AG04450 (cell line): ENCODE measurements around the gene FOXR1. TPM values are rescaled to one million over a fixed set of nuclear protein-coding genes. Genes with fewer than 3 reads are reported as not detected.

Experiments used
- CTCF ChIA-PET: fragments of 300-600, 350-600 bp; formaldehyde crosslinking; extraction: SDS; loops from one replicate; lab custom pipeline; 2022; ENCODE audit warnings: antibody characterized with exemption, inconsistent platforms; lab: Charles Lee
- POLR2A ChIA-PET: fragments of 350-600 bp; formaldehyde crosslinking; extraction: SDS; loops from one replicate; lab custom pipeline; 2021; ENCODE audit warnings: antibody characterized with exemption, inconsistent platforms; lab: Yijun Ruan, JAX
- DNase-seq: peaks from one replicate; pipeline ENCODE4 v3.0.0-alpha.2; 2011; ENCODE audit warnings: low read depth, low spot score
- H3K27ac ChIP-seq: one replicate; pipeline ENCODE4 v1.5.1; 2012; ENCODE audit warnings: low read depth, low read length, control low read depth
- H3K27me3 ChIP-seq: one replicate; pipeline ENCODE4 v1.6.0; 2012; ENCODE audit warnings: low read length; ENCODE audit not compliant: control insufficient read depth, insufficient read depth
- H3K4me3 ChIP-seq: 2 replicates; pipeline ENCODE4 v1.5.1; 2011; ENCODE audit warnings: mild to moderate bottlenecking, low read depth, low read length, control low read depth
- H3K9me3 ChIP-seq: 2 replicates; pipeline ENCODE4 v1.5.1; 2012; ENCODE audit warnings: low read length; ENCODE audit not compliant: control insufficient read depth, insufficient read depth
- polyA plus RNA-seq: library from polyadenylated mRNA; depleted of rRNA; stranded (reverse); fragments of >200 nt; gene quantifications from 2 replicates; pipeline ENCODE4 v1.2.3, GENCODE V29; 2011
- TF ChIP-seq, protein P1 (sequence below): IDR thresholded peaks from 2 replicates; pipeline ENCODE4 v1.5.1; 2011; ENCODE audit warnings: low read depth, low read length, control low read depth, inconsistent platforms

FOXR1 gene
- polyA plus RNA-seq, 1 experiment = not detected

DNA sequence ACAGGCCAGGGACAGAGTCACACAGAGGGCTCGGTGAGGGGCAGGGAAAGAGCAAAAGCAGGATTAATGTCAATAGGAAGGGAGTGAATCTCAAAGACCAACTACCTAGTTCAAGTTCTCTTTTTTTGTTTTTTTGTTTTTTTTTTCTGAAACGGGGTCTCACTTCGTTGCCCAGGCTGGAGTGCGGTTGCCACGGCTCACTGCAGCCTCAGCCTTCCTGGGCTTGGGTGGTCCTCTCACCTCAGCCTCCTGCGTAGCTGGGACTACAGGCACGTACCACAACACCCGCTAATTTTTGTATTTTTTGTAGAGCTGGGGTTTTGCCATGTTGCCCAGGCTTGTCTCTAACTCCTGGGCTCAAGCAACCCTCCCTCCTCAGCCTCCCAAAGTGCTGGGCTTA, 36.2 kb upstream of the FOXR1 start:
- Histone ChIP-seq H3K9me3 (no peaks in the 10 kb centered on the region), H3K4me3 (no peak overlapping the region), H3K27ac (no peak overlapping the region), H3K27me3 (no peaks in the 10 kb centered on the region)
- TF ChIP-seq, protein P1, sequence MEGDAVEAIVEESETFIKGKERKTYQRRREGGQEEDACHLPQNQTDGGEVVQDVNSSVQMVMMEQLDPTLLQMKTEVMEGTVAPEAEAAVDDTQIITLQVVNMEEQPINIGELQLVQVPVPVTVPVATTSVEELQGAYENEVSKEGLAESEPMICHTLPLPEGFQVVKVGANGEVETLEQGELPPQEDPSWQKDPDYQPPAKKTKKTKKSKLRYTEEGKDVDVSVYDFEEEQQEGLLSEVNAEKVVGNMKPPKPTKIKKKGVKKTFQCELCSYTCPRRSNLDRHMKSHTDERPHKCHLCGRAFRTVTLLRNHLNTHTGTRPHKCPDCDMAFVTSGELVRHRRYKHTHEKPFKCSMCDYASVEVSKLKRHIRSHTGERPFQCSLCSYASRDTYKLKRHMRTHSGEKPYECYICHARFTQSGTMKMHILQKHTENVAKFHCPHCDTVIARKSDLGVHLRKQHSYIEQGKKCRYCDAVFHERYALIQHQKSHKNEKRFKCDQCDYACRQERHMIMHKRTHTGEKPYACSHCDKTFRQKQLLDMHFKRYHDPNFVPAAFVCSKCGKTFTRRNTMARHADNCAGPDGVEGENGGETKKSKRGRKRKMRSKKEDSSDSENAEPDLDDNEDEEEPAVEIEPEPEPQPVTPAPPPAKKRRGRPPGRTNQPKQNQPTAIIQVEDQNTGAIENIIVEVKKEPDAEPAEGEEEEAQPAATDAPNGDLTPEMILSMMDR = no peak
- POLR2A ChIA-PET = no interaction called here
- no peak for DNase-seq
- CTCF ChIA-PET = interaction anchor here (0.7 to 7.4 kb wide), 3 partner anchors 21 to 279 kb away, joined by 4 to 63 read pairs (median 8); partner anchors contain the start of gene UPK2

DNA sequence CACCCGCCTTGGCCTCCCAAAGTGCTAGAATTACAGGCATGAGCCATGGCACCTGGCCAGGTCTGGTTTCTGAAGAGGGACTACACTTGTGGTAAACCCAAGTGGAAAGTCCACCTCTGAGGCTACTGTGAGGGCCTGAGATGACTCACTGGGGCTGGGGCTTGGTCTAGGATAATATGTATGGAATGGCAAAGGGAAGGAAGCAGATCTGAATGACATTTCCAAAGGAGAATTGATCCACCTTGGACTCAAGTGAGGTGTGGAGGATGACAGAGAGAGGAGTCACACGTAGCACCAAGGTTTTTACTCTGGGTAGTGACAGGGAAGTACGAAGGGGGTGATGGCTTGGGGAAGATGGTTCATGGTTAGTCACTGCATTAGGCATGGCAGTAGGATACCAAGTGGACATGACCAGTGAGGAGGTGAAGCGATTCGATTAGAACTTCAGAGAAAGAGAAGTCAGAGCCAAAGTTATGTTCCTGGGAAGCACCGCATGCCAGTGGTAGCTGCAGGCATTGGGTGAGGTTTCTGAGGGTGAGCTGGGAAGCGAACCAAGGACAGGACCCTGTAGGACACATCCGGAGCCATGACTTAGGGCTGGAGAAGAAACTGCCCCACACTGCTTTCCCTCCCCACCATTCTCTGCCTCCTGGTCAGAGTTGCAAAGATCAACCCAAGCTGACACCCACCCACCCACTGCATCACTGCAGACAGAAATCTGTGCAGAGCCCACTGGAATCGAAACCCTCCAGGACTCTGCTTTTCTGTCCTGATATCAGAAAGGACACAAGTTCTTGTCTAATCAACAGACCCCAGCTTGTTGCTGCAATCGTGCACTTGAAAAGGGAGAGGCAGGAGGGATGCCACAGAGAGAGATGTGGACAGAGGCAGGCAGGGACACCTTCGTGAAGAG, 32.8 kb upstream of the FOXR1 start:
- no peaks in the 10 kb centered on the region for H3K27me3 ChIP-seq
- CTCF ChIA-PET = interaction anchor here (1.3 to 2.1 kb wide), 2 partner anchors 9 to 18 kb away, joined by 6 to 15 read pairs; no protein-coding TSS in a partner anchor
- no peak for DNase-seq
- POLR2A ChIA-PET = no interaction called here
- no peak overlapping the region for H3K27ac ChIP-seq
- TF ChIP-seq, protein P1 = no peak
- no peaks in the 10 kb centered on the region for H3K9me3 ChIP-seq
- H3K4me3 ChIP-seq = no peak overlapping the region

DNA sequence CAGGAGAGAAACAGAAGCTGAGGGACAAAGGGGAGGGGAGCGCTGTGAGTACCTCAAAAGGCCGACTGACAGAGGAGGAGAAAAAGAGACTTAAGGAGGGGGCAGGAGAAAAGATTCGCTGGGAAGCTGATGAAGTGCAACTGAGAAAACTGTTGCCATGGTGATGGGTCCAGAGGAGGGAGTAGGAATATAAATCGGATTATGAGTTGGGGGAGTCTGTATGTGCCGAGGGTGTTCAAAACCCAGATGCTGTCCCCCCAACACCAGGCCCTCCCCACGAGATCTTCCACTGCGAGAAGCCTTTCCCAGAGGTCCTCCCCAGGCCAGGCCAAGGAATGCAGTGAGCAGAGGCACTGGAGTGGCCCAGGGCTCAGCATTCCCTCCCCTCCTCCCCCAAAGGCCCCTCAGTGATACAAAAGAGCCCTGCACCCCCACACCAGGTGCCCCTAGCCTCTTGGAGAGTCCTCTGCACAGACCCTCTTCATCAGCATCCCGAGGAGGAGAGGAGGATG, 32.1 kb upstream of the FOXR1 start:
- Histone ChIP-seq H3K27ac (no peak overlapping the region), H3K4me3 (no peak overlapping the region), H3K9me3 (no peaks in the 10 kb centered on the region), H3K27me3 (no peaks in the 10 kb centered on the region)
- ChIA-PET CTCF (interaction anchor here (1.3 to 2.1 kb wide), 2 partner anchors 10 to 18 kb away, joined by 6 to 15 read pairs; no protein-coding TSS in a partner anchor), POLR2A (no interaction called here)
- TF ChIP-seq, protein P1 = no peak
- DNase-seq = no peak

DNA sequence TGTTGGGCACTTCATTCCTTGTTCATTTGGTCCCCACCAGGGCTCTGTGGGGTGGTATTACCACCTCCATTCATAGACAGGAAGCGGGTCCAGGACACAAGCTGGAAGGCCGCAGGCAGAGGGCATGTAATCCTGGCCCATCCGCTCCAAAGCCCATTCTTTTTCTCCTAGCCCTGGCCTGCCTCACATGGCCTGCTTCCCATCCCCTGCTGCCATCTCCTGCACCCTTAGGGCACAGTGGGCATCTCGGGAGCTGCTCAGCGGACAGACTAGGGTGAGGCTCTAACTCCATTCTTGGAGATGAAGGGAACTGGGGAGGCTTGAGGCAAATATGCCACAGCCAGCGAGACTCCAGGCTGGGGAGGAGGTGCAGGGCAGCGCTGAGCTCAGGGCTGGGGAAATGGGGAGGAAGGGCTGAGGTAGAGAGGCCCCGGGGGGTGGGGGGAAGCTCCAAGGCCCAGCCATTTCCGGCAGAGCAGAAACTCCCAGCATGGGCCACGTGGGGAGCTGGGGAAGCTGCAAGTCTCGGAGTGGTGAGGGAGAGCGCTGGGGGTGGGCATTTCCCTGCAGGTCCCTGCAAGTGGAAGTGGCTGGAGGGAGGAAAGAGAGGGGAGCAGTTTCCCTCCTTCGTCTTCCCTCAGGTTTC, 31.5 kb upstream of the FOXR1 start:
- DNase-seq = no peak
- Histone ChIP-seq H3K4me3 (no peak overlapping the region), H3K27me3 (no peaks in the 10 kb centered on the region), H3K27ac (no peak overlapping the region), H3K9me3 (no peaks in the 10 kb centered on the region)
- POLR2A ChIA-PET = no interaction called here
- TF ChIP-seq, protein P1 = no peak
- CTCF ChIA-PET = interaction anchor here (1.3 to 2.1 kb wide), 2 partner anchors 10 to 17 kb away, joined by 6 to 15 read pairs; no protein-coding TSS in a partner anchor
